ENCODE data around the gene ADAM22.
"Not testable (repeated sequence)": the region's sequence is repeated elsewhere in the genome, so short reads cannot be mapped to it uniquely, and the experiment has no call there.

The ADAM22 gene

DNA sequence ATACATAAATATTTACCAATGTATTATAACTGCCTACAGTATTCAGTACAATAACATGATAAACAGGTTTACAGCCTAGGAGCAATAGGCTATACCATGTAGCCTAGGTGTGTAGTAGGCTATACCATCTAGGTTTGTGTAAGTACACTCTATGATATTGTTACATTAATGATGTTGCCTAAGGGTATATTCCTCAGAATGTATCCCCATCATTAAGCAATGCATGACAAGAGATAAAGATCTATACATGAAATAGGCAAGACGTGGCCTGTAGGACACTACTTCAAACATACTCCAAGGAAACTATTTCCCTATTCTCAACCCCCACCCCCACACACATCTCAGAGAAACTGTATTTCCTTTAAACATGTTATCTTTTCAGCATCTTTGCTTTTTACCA, 15.3 kb upstream of the ADAM22 start:
- H3K4me2 ChIP-seq = no peak overlapping the region
- TF ChIP-seq Cebpa-rat (IDR thresholded peaks at IDR 0.05) = no peak
- H3K36me3 ChIP-seq = no peaks in the 10 kb centered on the region
- no peaks in the 10 kb centered on the region for H3K9me3 ChIP-seq (replicated peaks in 1 of 11)
- no peak overlapping the region for H3K27ac ChIP-seq
- no peak overlapping the region for H3K9ac ChIP-seq
- H3K27me3 ChIP-seq = no peaks in the 10 kb centered on the region
- no peak overlapping the region for H3K4me3 ChIP-seq
- no peaks in the 10 kb centered on the region for H4K20me1 ChIP-seq
- H3K4me1 ChIP-seq = no peaks in the 10 kb centered on the region

DNA sequence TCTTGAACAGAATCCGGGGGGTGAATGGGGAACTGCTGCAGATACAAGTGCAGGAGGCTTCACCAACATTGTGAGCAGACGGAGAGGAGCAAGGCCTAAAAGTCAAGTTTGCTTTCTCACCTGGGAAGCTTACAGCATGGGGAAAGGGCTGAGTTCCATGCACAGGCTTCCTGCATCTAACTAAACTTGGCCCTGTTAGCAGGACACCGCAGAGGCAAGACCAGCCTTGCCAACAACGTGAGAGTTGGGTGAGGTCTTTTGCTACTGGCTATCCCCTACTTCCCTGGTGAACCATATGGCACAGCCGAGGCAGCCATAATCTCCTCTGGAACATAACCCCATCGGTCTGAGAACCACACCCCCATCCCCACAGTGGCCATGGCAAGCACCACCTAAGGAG, 14.2 kb upstream of the ADAM22 start:
- TF ChIP-seq Cebpa-rat (IDR thresholded peaks at IDR 0.05) = no peak
- H3K27ac ChIP-seq = no peak overlapping the region
- no peaks in the 10 kb centered on the region for H4K20me1 ChIP-seq
- H3K27me3 ChIP-seq = no peaks in the 10 kb centered on the region
- H3K9ac ChIP-seq = no peak overlapping the region
- H3K9me3 ChIP-seq (replicated peaks in 1 of 11) = no peaks in the 10 kb centered on the region
- H3K4me3 ChIP-seq = no peak overlapping the region
- H3K4me2 ChIP-seq = no peak overlapping the region
- H3K36me3 ChIP-seq = no peaks in the 10 kb centered on the region
- H3K4me1 ChIP-seq = no peaks in the 10 kb centered on the region

DNA sequence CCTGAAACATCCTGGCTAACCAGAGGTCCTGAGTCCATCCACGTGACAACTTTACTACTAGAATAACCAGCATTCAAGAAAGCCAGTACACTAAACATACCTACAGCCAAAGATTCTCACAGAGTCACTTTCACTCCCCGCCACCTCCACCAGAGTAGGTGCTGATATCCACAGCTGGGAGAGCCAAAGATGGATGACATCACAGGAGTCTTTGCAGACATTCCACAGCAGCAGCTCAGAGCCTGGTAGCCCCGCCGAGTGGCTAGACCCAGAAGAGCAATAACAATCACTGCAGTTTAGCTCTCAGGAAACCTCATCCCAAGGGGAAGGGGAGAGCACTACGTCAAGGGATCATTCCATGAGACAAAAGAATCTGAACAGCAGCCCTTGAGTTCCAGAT, 13.5 kb upstream of the ADAM22 start:
- Histone ChIP-seq H3K4me3 (no peak overlapping the region), H3K9ac (no peak overlapping the region), H3K27ac (no peak overlapping the region), H3K4me2 (no peak overlapping the region), H4K20me1 (no peaks in the 10 kb centered on the region), H3K9me3 (replicated peaks in 1 of 11) (no peaks in the 10 kb centered on the region), H3K4me1 (no peaks in the 10 kb centered on the region), H3K27me3 (no peaks in the 10 kb centered on the region), H3K36me3 (no peaks in the 10 kb centered on the region)
- TF ChIP-seq Cebpa-rat (IDR thresholded peaks at IDR 0.05) = no peak

DNA sequence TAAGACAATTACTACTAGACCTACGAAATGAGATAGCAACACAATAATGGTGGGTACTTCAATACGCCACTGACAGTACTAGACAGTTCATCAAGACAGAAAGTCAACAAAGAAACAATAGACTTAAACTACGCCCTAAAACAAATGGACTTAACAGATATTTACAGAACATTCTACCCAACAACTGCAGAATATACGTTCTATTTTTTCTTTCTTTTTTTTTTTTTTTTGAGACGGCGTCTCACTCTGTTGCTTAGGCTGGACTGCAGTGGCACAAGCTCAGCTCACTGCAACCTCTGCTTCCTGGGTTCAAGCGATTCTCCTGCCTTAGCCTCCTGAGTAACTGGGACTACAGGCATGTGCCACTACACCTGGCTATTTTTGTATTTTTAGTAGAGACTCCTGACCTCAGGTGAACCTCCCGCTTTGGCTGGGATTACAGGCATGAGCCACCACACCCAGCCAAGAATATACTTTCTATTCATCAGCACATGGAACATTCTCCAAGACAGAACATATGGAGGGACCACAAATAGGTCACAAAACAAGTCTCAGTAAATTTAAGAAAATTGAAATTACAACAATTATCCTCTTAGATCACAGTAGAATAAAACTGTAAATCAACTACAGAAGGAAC, 11.2 kb upstream of the ADAM22 start:
- H3K4me3 ChIP-seq; H3K27ac ChIP-seq; H3K4me2 ChIP-seq; H4K20me1 ChIP-seq; H3K9ac ChIP-seq; H3K27me3 ChIP-seq; H3K9me3 ChIP-seq (replicated peaks in 1 of 11); H3K4me1 ChIP-seq; H3K36me3 ChIP-seq: not testable (repeated sequence)

DNA sequence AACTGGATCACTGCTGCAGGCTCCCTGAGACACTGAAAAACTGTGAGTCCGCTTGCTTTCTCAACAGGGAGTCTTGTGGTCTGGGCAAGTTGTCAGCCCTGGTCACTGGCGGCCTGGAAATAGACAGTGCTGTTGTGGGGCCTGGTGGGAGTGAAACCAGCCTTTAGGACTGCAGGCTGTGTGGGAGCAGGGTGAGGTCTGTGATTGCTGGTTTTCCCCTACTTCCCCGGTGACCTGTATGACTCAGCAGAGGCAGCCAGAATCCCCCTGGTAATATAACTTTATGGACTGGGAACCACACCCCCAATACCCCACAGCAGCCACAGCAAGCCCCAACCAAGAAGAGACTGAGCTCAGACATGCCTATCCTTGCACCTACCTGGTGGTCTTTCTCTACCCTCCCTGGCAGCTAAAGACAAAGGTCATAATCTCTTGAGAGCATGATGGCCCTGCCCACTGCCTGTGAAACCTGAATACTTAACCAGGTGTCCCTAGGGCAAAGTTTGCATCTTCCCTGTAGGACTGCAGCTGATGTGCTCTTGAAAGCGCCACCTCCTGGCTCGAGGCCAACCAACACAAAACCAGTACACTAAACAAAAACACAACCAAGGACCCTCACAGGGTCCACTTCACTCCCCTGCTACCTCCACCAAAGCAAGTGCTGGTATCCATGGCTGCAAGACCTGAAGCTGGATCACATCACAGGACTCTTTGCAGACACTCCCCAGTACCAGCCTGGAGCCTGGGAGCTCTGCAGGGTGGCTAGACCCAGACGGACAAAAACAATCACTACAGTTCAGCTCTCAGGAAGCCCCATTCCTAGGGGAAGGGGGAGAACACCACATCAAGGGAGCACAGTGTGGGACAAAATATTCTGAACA, 7.2 kb upstream of the ADAM22 start:
- Histone ChIP-seq H4K20me1 (no peaks in the 10 kb centered on the region), H3K36me3 (no peaks in the 10 kb centered on the region), H3K9me3 (replicated peaks in 1 of 11) (no peaks in the 10 kb centered on the region), H3K4me1 (peaks cover 0 to 7% (median 0%) of the 10 kb centered on the region in 10 experiments; a peak in 4 of 20 replicates), H3K27ac (no peak overlapping the region), H3K27me3 (no peaks in the 10 kb centered on the region), H3K4me2 (peak overlapping the region in 4 of 11 experiments; percentile 21 to 31 (median 26); a peak in 2 of 22 replicates), H3K9ac (no peak overlapping the region), H3K4me3 (no peak overlapping the region)
- TF ChIP-seq Cebpa-rat (IDR thresholded peaks at IDR 0.05) = no peak

- Histone ChIP-seq H3K4me1 (peaks cover 6 to 12% (median 9%) of the 10 kb centered on the region in 10 experiments), H3K27me3 (peaks cover 8 to 12% (median 10%) of the 10 kb centered on the region in 11 experiments; a peak in 20 of 22 replicates), H3K9me3 (replicated peaks in 1 of 11) (no peaks in the 10 kb centered on the region), H3K27ac (no peak overlapping the region), H4K20me1 (no peaks in the 10 kb centered on the region), H3K36me3 (peaks cover 0 to 12% (median under 1%) of the 10 kb centered on the region in 11 experiments; a peak in 5 of 22 replicates), H3K4me2 (peak overlapping the region; percentile 50 to 99 (median 96); a peak in 21 of 22 replicates), H3K4me3 (peak overlapping the region; percentile 71 to 88 (median 80); a peak in 18 of 20 replicates), H3K9ac (peak overlapping the region in 5 of 11 experiments; percentile 18 to 82 (median 76); a peak in 7 of 22 replicates)
- TF ChIP-seq Cebpa-rat (IDR thresholded peaks at IDR 0.05) = no peak
These were observed 472 bp upstream of the ADAM22 start for GRCh38 chr7:87933605-87933952.

GRCh38 chr7:87934699-87935383, 790 bp downstream of the ADAM22 start:
- H3K27ac ChIP-seq = peak overlapping the region in 8 of 11 experiments; percentile 30 to 72 (median 62); a peak in 12 of 22 replicates
- peak overlapping the region; percentile 60 to 82 (median 73); a peak in 21 of 22 replicates for H3K9ac ChIP-seq
- H3K9me3 ChIP-seq (replicated peaks in 1 of 11) = no peaks in the 10 kb centered on the region
- H3K27me3 ChIP-seq = peaks cover 8 to 12% (median 10%) of the 10 kb centered on the region in 11 experiments; a peak in 20 of 22 replicates
- H4K20me1 ChIP-seq = no peaks in the 10 kb centered on the region
- peaks cover 0 to 25% (median 10%) of the 10 kb centered on the region in 11 experiments; a peak in 10 of 22 replicates for H3K36me3 ChIP-seq
- TF ChIP-seq Cebpa-rat (IDR thresholded peaks at IDR 0.05) = no peak
- H3K4me1 ChIP-seq = peaks cover 6 to 12% (median 9%) of the 10 kb centered on the region in 10 experiments
- H3K4me3 ChIP-seq = peak overlapping the region; percentile 71 to 88 (median 80)
- peak overlapping the region; percentile 85 to 99 (median 96) for H3K4me2 ChIP-seq

DNA sequence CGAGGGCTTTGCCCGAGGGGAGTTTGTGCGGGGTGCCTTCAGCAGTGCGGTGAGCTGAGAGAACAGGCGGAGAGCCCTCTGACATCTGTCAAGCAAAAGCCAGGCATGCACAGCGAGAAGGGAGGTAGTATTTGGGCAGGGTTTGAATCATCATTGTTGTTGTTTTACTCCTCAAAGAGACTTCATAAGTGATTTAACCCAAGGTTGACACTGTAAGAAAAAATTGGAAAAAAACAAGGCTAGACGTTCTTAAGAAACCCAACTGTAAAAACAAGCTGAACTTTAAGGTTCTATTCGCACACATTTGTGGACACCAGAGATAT, 1.3 kb downstream of the ADAM22 start:
- Histone ChIP-seq H4K20me1 (no peaks in the 10 kb centered on the region), H3K9me3 (replicated peaks in 1 of 11) (no peaks in the 10 kb centered on the region), H3K27ac (no peak overlapping the region), H3K4me3 (peak overlapping the region; percentile 71 to 88 (median 80)), H3K36me3 (peaks cover 0 to 25% (median 11%) of the 10 kb centered on the region in 11 experiments; a peak in 10 of 22 replicates), H3K4me1 (peaks cover 6 to 12% (median 9%) of the 10 kb centered on the region in 10 experiments), H3K9ac (peak overlapping the region in 6 of 11 experiments; percentile 22 to 82 (median 78); a peak in 7 of 22 replicates), H3K4me2 (peak overlapping the region; percentile 85 to 99 (median 96)), H3K27me3 (peaks cover 8 to 12% (median 10%) of the 10 kb centered on the region in 11 experiments; a peak in 20 of 22 replicates)
- TF ChIP-seq Cebpa-rat (IDR thresholded peaks at IDR 0.05) = no peak

- no peak overlapping the region for H3K4me3 ChIP-seq
- no peaks in the 10 kb centered on the region for H4K20me1 ChIP-seq
- H3K9ac ChIP-seq = no peak overlapping the region
- no peak overlapping the region for H3K4me2 ChIP-seq
- H3K9me3 ChIP-seq (replicated peaks in 1 of 11) = no peaks in the 10 kb centered on the region
- no peak for TF ChIP-seq Cebpa-rat (IDR thresholded peaks at IDR 0.05)
- H3K36me3 ChIP-seq = peaks cover 0 to 27% (median 11%) of the 10 kb centered on the region in 11 experiments; a peak in 10 of 22 replicates
- H3K4me1 ChIP-seq = peaks cover 0 to 10% (median 7%) of the 10 kb centered on the region in 10 experiments; a peak in 14 of 20 replicates
- H3K27me3 ChIP-seq = peaks cover 0 to 1% (median 0%) of the 10 kb centered on the region in 11 experiments; a peak in 2 of 22 replicates
- H3K27ac ChIP-seq = no peak overlapping the region
These were observed 7.1 kb downstream of the ADAM22 start for GRCh38 chr7:87941138-87941537.

Measured in BLaER1 treated with 17β-estradiol and CSF1 and Interleukin-3, amounts not matched to agents 10 nM and 100 nM (cell line).